GM20000 (cell line): ENCODE measurements around the gene HMBS.

Source experiments
- DNase-seq: peaks from one replicate; pipeline ENCODE4 v3.0.0; 2012; ENCODE audit warnings: low spot score
- CTCF ChIP-seq: IDR thresholded peaks from 2 replicates; pipeline ENCODE4 v1.5.1; 2012; ENCODE audit warnings: mild to moderate bottlenecking, control low read depth; ENCODE audit errors: extremely low read depth, missing control alignments

HMBS gene

GRCh38 chr11:119089319-119089718, 4.6 kb downstream of the HMBS start:
- TF ChIP-seq CTCF: no peak

GRCh38 chr11:119091178-119091577, 6.5 kb downstream of the HMBS start:
- no peak for TF ChIP-seq CTCF
- no peak for DNase-seq

More at GRCh38 chr11:119089319-119089718, 4.6 kb downstream of the HMBS start:
- no peak for DNase-seq

DNA sequence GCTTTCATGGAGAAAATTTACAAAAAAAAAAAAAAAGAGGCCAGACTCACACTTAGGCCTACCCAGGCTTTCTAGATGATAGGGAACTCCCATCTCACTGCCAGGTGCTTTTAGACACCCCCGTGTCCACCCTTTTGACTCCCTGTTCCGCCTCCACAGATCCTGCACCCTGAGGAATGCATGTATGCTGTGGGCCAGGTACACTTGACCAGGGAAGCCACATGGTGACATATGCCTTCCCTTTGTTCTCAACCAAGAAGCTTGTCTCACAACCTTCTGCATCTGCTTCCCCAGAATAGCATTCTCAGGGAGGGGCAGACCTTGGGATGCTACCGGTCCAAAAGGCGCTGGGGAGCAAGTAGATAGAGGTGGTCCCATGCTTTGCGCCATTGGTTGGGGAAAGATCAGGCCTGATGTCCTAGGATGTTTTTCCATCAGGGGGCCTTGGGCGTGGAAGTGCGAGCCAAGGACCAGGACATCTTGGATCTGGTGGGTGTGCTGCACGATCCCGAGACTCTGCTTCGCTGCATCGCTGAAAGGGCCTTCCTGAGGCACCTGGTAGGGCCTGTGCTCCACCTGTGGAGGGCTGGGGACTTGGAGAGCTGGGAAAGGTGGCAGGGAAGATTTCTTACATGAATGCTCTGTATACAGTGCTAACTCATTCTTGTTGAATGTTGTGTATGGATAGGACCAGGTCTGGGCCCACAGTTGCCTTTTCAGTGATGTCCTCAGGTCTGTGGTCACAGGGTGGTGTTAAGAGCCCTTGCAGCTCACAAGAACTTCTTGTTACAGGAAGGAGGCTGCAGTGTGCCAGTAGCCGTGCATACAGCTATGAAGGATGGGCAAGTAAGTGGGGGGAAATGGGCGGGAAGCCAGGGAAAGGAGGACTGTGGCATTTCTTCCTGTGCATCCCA, 7.5 kb downstream of the HMBS start:
- no peak for TF ChIP-seq CTCF
- no peak for DNase-seq

- TF ChIP-seq CTCF: no peak
- DNase-seq: no peak
Observed at GRCh38 chr11:119092880-119093842, 8.5 kb downstream of the HMBS start.

GRCh38 chr11:119093942-119094815, 9.5 kb downstream of the HMBS start:
- TF ChIP-seq CTCF: no peak
- DNase-seq: peak; percentile 20

GRCh38 chr11:119094816-119095065, 10.1 kb downstream of the HMBS start:
- peak; percentile 84 for TF ChIP-seq CTCF
- peak; percentile 81 for DNase-seq
